22Rv1 (cell line): ENCODE data around the gene CNFN.

ENCODE experiments used
- H3K27ac ChIP-seq: fragments of 450-650 bp; 2 replicates; pipeline ENCODE4 v1.5.1; 2017
- ZFX ChIP-seq: fragments of 450-650 bp; IDR thresholded peaks from 2 replicates; pipeline ENCODE4 v1.6.1; 2017; ENCODE audit warnings: antibody characterized with exemption, borderline replicate concordance
- TF ChIP-seq, protein P1 (sequence below): fragments of 450-650 bp; IDR thresholded peaks from 2 replicates; pipeline ENCODE4 v1.5.1; 2017; ENCODE audit warnings: mild to moderate bottlenecking

Gene CNFN

DNA sequence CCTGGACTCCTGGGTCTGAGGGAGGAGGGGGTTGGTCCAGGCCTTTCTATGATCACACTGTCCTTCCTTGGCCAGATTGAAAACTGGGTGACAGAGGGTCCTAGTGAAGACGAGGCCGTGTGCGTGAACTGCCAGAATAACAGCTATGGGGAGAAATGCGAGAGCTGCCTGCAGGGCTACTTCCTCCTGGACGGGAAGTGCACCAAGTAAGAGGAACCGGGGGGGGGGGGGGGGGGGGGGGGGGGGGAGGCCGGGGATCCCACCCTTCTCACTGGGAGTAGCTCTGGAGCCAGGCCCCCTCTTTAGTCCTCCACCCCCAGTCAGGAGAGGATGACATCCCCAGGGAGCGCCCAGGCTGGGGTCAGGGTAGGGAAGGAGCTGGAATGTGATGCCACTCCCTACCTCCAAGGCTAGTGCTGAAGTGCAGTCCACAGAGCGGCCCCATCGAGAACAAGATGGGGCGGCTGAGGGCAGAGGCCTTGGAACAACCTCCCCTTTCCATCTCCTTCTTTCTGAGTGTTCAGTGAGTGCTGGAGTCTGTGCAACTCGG lies 19.4 kb downstream of the CNFN start:
- TF ChIP-seq, protein P1, sequence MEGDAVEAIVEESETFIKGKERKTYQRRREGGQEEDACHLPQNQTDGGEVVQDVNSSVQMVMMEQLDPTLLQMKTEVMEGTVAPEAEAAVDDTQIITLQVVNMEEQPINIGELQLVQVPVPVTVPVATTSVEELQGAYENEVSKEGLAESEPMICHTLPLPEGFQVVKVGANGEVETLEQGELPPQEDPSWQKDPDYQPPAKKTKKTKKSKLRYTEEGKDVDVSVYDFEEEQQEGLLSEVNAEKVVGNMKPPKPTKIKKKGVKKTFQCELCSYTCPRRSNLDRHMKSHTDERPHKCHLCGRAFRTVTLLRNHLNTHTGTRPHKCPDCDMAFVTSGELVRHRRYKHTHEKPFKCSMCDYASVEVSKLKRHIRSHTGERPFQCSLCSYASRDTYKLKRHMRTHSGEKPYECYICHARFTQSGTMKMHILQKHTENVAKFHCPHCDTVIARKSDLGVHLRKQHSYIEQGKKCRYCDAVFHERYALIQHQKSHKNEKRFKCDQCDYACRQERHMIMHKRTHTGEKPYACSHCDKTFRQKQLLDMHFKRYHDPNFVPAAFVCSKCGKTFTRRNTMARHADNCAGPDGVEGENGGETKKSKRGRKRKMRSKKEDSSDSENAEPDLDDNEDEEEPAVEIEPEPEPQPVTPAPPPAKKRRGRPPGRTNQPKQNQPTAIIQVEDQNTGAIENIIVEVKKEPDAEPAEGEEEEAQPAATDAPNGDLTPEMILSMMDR: no peak
- no peak for TF ChIP-seq ZFX
- H3K27ac ChIP-seq: no peak overlapping the region

DNA sequence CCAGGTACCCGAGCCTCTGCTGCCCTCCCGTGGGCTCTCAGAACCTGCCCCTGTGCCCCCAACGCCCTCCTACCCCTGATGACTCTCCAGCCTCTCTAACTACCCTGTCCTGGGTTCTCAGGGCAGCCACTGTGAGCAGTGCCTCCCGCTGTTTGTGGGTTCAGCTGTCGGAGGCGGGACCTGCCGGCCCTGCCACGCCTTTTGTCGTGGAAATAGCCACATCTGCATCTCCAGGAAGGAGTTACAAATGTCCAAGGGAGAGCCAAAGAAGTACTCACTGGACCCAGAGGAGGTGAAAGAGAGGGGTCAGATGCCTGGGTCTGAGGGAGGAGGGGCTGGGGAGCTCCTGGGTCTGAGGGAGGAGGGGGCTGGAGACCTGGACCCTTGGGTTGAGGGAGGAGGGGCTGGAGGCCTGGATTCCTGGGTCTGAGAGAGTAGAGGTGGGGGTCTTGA lies 20.0 kb downstream of the CNFN start:
- H3K27ac ChIP-seq: no peak overlapping the region
- TF ChIP-seq, protein P1: no peak
- no peak for TF ChIP-seq ZFX

DNA sequence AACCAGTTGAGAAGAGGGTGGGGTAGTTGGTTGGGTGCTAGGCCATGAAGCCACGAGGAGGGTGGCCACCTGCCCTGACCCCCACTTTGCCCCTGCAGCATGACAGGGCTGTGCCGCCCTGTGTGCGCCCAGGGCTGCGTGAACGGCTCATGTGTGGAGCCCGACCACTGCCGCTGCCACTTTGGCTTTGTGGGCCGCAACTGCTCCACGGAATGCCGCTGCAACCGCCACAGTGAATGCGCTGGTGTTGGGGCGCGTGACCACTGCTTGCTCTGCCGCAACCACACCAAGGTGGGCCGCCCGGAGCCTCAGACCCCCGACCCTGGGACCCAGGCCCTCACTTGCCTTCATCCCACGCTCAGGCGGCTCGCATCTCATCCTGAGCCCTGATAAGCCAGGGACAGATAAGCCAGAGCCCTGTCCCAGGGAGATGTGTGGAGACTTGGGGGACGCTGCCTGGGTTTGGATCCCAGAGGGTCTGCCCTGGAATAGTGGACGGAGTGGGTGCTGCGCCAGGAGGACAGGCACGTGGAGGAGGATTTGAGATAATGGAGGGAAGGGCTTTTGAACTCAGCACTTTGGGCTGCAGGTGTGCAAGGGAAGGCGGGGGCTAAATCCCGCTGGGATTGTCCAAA lies 20.5 kb downstream of the CNFN start:
- H3K27ac ChIP-seq: no peak overlapping the region
- TF ChIP-seq, protein P1: no peak
- no peak for TF ChIP-seq ZFX

DNA sequence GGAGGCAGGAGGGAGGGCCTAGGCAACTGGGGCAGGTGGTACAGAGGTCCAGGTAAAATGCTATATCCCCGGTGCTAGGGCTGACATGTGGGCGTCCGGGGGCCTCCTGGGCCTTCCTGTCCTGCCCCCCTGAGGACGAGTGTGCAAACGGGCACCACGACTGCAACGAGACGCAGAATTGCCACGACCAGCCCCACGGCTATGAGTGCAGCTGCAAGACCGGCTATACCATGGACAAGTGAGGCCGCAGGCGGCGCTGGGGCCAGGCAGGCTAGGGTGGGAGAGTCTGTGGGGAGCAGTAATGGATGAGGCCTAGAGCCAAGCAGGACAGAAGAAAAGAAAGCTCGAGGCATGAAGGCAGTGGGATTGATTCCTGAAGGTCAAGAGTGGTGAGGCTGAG lies 21.3 kb downstream of the CNFN start:
- no peak overlapping the region for H3K27ac ChIP-seq
- TF ChIP-seq, protein P1: no peak

DNA sequence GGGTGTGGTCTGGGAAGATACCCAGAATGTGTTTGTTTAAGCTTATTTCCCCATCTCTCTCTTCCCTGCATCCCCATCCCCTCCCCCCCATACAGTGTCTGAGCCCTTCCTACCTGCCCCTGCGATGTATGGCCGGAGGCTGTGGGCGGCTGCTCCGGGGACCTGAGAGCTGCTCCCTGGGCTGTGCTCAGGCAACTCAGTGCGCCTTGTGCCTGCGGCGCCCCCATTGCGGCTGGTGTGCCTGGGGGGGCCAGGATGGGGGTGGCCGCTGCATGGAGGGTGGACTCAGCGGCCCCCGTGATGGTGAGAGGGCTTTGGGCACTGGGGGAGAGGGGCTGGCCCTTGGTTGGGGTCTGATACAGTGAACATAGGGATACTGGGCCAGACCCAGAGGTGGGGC lies 21.7 kb downstream of the CNFN start:
- H3K27ac ChIP-seq: no peak overlapping the region

DNA sequence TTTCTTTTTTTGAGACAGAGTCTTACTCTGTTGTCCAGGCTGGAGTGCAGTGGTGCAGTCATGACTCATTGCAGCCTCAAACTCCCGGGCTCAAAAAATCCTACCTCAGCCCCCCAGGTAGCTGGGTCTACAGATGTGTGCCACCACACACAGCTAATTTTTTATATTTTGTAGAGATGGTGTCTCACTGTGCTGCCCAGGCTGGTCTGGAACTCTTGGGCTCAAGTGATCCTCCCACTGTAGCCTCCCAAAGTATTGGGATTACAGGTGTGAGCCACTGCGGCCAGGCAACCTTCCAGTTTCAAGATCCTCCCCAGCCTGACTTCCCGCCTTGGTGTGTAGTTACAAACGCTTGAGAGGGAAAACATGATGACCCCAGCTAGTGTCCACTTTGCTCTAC lies 22.2 kb downstream of the CNFN start:
- H3K27ac ChIP-seq: no peak overlapping the region
- TF ChIP-seq, protein P1: no peak

More for the DNA sequence above, 21.7 kb downstream of the CNFN start:
- TF ChIP-seq, protein P1: no peak
- TF ChIP-seq ZFX: no peak

DNA sequence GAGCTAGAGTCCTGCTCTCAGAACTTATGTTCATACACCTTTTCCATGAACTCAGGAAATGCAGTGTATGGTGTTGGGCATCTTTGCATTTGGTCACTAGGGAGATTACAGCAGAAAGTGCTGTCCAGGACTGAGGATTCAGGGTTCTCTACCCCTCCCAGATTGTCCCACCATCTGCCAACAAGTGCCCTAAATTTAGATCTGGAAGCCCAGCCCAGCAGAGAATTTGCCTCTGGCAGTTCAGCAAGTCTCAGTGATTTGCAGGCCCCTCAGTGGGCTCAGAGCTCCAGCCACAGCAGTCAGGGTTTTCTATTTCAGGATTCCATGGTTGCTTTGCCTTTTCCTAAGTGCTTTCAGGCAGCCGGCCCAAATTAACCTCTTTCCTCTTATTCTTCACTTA lies 23.4 kb downstream of the CNFN start:
- TF ChIP-seq ZFX: no peak
- TF ChIP-seq, protein P1: no peak

More for the DNA sequence above, 23.4 kb downstream of the CNFN start:
- H3K27ac ChIP-seq: no peak overlapping the region
